Measurements from ENCODE around the gene OR14K1. TPM values are rescaled to one million over a fixed set of nuclear protein-coding genes. Genes with fewer than 3 reads are reported as not detected.
"Not testable (repeated sequence)": the region's sequence is repeated elsewhere in the genome, so short reads cannot be mapped to it uniquely, and the experiment has no call there.

OR14K1 gene
- polyA plus RNA-seq, 3 donors = not detected

GRCh38 chr1:247748041-247748440 lies 9.6 kb downstream of the OR14K1 start, which contains the start of gene OR14A2:
TSS of gene OR14A2 (minus strand) at chr1:247748141.
- 100% methylated on average over 1 of the region's 2 CpGs for WGBS (ENCODE audit: insufficient coverage)
- no peak within 1 kb of the TSS for H3K4me2 ChIP-seq (replicated peaks; ENCODE audit: extremely low read depth, low read length, poor library complexity, severe bottlenecking)
- Mint-ChIP-seq H3K9me3 (peaks cover 0 to 18% (median 8%) of the 10 kb centered on the region in 7 donors), H3K27me3 (ENCODE audit: low read depth in 3 of 3) (no peaks in the 10 kb centered on the region), H3K36me3 (no peaks in the 10 kb centered on the region), H3K4me1 (no peaks in the 10 kb centered on the region), H3K27ac (no peak within 1 kb of the TSS), H3K4me3 (no peak within 1 kb of the TSS)
- no peak for DNase-seq
- no peaks in the 10 kb centered on the region for H4K20me1 ChIP-seq (ENCODE audit: insufficient read depth, low read length)
- no peak within 1 kb of the TSS for H2AFZ ChIP-seq (ENCODE audit: insufficient read depth, low read depth, low read length, poor library complexity, severe bottlenecking)
- H3K27me3 ChIP-seq (ENCODE audit: control insufficient read depth in 2 of 2, insufficient read depth in 2 of 2, low read length in 2 of 2) = no peaks in the 10 kb centered on the region
- H3K36me3 ChIP-seq (replicated peaks in 1 of 2; ENCODE audit: control insufficient read depth in 1 of 2, insufficient read depth in 2 of 2, low read length in 2 of 2) = no peaks in the 10 kb centered on the region
- peaks cover 14 to 15% of the 10 kb centered on the region in 2 donors for H3K9me3 ChIP-seq (replicated peaks in 1 of 2; ENCODE audit: control insufficient read depth in 1 of 2, insufficient read depth in 1 of 2, low read length in 2 of 2)
- H3K9ac ChIP-seq (ENCODE audit: insufficient read depth, low read length, poor library complexity, severe bottlenecking) = no peak within 1 kb of the TSS
- intact Hi-C loops (cut with micrococcal nuclease) = no loop called here
- no peak for TF ChIP-seq CTCF (IDR thresholded peaks at IDR 0.05)
- no peak within 1 kb of the TSS for H3K27ac ChIP-seq (ENCODE audit: low read depth in 1 of 2, low read length in 2 of 2)
- no peak within 1 kb of the TSS for H3K4me3 ChIP-seq (replicated peaks in 1 of 3; ENCODE audit: low read depth in 2 of 3, low read length in 3 of 3)
- H3K79me2 ChIP-seq (ENCODE audit: insufficient read depth, low read length) = no peaks in the 10 kb centered on the region
- H3K4me1 ChIP-seq (ENCODE audit: control insufficient read depth in 1 of 2, insufficient read depth in 2 of 2, low read length in 2 of 2) = no peaks in the 10 kb centered on the region

GRCh38 chr1:247749870-247750269 lies 11.5 kb downstream of the OR14K1 start:
- Mint-ChIP-seq H3K9me3 (peaks cover 0 to 16% (median 8%) of the 10 kb centered on the region in 7 donors), H3K27ac (no peak overlapping the region), H3K36me3 (no peaks in the 10 kb centered on the region), H3K4me1 (no peaks in the 10 kb centered on the region), H3K4me3 (no peak overlapping the region), H3K27me3 (ENCODE audit: low read depth in 3 of 3) (no peaks in the 10 kb centered on the region)
- no peak for TF ChIP-seq CTCF (IDR thresholded peaks at IDR 0.05)
- Histone ChIP-seq H3K27ac (ENCODE audit: low read depth in 1 of 2, low read length in 2 of 2) (no peak overlapping the region), H3K4me3 (replicated peaks in 1 of 3; ENCODE audit: low read depth in 2 of 3, low read length in 3 of 3) (no peak overlapping the region), H4K20me1 (ENCODE audit: insufficient read depth, low read length) (no peaks in the 10 kb centered on the region), H3K9me3 (replicated peaks in 1 of 2; ENCODE audit: control insufficient read depth in 1 of 2, insufficient read depth in 1 of 2, low read length in 2 of 2) (peaks cover 14 to 15% of the 10 kb centered on the region in 2 donors), H3K27me3 (ENCODE audit: control insufficient read depth in 2 of 2, insufficient read depth in 2 of 2, low read length in 2 of 2) (no peaks in the 10 kb centered on the region), H3K79me2 (ENCODE audit: insufficient read depth, low read length) (no peaks in the 10 kb centered on the region), H3K4me1 (ENCODE audit: control insufficient read depth in 1 of 2, insufficient read depth in 2 of 2, low read length in 2 of 2) (no peaks in the 10 kb centered on the region), H2AFZ (ENCODE audit: insufficient read depth, low read depth, low read length, poor library complexity, severe bottlenecking) (no peak overlapping the region), H3K36me3 (replicated peaks in 1 of 2; ENCODE audit: control insufficient read depth in 1 of 2, insufficient read depth in 2 of 2, low read length in 2 of 2) (no peaks in the 10 kb centered on the region), H3K4me2 (replicated peaks; ENCODE audit: extremely low read depth, low read length, poor library complexity, severe bottlenecking) (no peak overlapping the region), H3K9ac (ENCODE audit: insufficient read depth, low read length, poor library complexity, severe bottlenecking) (no peak overlapping the region)
- DNase-seq = no peak
- intact Hi-C loops (cut with micrococcal nuclease) = no loop called here
- 94% methylated on average over 1 of the region's 1 CpG for WGBS (ENCODE audit: insufficient coverage)

DNA sequence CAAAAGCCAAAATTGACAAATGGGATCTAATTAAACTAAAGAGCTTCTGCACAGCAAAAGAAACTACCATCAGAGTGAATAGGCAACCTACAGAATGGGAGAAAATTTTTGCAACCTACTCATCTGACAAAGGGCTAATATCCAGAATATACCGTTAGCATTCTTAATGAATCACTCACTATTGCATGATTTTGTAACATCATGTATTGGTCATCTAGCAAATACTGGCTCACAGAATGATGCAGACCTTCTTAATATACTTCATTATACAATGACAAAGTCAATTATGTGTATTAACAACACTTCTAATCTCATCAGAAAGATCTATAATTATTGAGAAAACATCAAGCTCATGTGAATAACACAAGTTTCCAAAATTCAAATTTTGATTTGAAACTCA lies 15.9 kb downstream of the OR14K1 start:
- intact Hi-C loops (cut with micrococcal nuclease); H3K4me3 ChIP-seq (replicated peaks in 1 of 3; ENCODE audit: low read depth in 2 of 3, low read length in 3 of 3); H3K9ac ChIP-seq (ENCODE audit: insufficient read depth, low read length, poor library complexity, severe bottlenecking); H4K20me1 ChIP-seq (ENCODE audit: insufficient read depth, low read length); H3K27me3 ChIP-seq (ENCODE audit: control insufficient read depth in 2 of 2, insufficient read depth in 2 of 2, low read length in 2 of 2); DNase-seq; H3K27ac Mint-ChIP-seq; H3K36me3 Mint-ChIP-seq; H3K79me2 ChIP-seq (ENCODE audit: insufficient read depth, low read length); H3K4me2 ChIP-seq (replicated peaks; ENCODE audit: extremely low read depth, low read length, poor library complexity, severe bottlenecking); H3K27ac ChIP-seq (ENCODE audit: low read depth in 1 of 2, low read length in 2 of 2); H3K36me3 ChIP-seq (replicated peaks in 1 of 2; ENCODE audit: control insufficient read depth in 1 of 2, insufficient read depth in 2 of 2, low read length in 2 of 2); H3K4me1 Mint-ChIP-seq; H3K4me1 ChIP-seq (ENCODE audit: control insufficient read depth in 1 of 2, insufficient read depth in 2 of 2, low read length in 2 of 2); H2AFZ ChIP-seq (ENCODE audit: insufficient read depth, low read depth, low read length, poor library complexity, severe bottlenecking); H3K4me3 Mint-ChIP-seq; H3K27me3 Mint-ChIP-seq (ENCODE audit: low read depth in 3 of 3): not testable (repeated sequence)
- H3K9me3 Mint-ChIP-seq = peaks cover 2 to 16% (median 11%) of the 10 kb centered on the region in 7 donors
- H3K9me3 ChIP-seq (replicated peaks in 1 of 2; ENCODE audit: control insufficient read depth in 1 of 2, insufficient read depth in 1 of 2, low read length in 2 of 2) = peaks cover 12% of the 10 kb centered on the region in 2 donors
- no CpG with 5 or more reads among the region's 1 CpG for WGBS (ENCODE audit: insufficient coverage)

Data from CD14-positive monocyte (primary cell).